ENCODE data around the gene CLDN12.
"Not testable (repeated sequence)": the region's sequence is repeated elsewhere in the genome, so short reads cannot be mapped to it uniquely, and the experiment has no call there.

The CLDN12 gene

DNA sequence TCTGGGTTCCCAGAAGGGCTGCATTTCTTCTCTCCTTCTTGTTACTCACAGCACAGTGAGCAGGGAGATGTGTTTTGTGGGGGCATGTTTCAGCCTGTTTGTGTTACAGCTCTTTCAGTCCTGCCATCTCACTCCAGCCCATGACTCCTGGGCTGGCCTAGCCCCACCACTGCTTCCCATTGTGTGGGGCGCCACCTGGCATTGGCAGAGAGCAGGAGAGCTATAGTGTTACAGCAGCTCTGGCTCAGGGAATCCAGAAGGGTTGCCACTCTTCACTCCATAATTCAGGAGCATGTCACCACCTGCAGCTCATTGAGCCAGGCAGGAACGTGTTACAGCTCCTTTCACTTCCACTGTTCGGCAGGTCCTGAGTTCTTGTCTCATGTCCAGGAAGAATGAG lies 30.0 kb downstream of the CLDN12 start:
- DNase-seq (ENCODE audit: low read depth in 2 of 2) = no peak

DNA sequence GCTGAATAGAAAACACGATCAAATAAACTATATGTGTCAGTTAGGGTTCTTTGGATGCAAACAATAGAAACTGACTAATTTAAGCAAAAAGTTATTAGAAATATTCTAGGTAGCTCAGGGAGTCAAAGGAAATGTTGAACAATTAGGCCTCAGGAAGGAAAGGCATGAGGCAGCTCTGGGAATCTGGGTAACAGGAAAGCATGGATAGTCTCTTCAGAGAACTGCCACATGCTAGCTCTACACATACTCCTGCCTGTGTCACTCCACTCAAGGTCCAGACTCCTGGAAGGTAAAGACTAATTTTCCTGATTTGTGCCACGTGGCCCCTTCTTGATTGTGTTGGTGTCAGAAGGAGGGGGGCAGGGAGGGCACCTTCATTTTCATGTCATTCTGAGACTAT lies 42.4 kb downstream of the CLDN12 start:
- no peak for DNase-seq (ENCODE audit: low read depth in 2 of 2)

DNA sequence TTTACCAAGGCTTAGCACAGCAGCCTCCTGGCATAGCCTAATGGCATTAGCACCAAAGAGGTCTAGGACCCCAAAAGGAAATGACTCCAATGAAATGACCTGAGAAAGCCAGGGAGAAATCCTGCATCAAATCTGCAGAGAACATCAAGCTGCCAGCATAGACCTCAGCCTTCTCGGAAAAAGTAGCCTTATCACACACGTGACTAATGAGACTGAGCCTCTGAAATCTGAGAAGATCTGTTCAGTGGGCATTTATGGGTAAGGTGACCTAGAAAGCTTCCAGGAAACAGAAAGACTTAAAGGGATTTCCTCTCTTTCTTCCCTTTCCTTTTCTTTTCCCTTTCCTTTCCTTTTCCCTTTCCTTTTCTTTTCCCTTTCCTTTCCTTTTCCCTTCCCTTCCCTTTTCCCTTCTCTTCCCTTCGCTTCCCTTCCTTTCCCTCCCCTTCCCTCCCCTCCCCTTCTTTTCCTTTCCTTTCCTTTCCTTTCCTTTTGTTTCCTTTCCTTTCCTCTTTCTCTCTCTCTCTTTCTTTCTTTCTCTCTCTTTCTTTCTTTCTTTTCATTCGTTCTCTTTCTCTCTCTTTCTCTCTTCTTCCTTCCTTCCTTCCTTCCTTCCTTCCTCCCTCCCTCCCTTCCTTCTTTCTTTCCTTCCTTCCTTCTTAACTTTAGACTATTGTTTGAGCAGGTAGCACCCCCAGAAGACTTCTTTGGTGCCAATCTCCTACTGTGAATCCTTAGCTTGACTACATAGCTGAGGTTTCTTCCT lies 43.1 kb downstream of the CLDN12 start:
- DNase-seq (ENCODE audit: low read depth in 2 of 2) = no peak

DNA sequence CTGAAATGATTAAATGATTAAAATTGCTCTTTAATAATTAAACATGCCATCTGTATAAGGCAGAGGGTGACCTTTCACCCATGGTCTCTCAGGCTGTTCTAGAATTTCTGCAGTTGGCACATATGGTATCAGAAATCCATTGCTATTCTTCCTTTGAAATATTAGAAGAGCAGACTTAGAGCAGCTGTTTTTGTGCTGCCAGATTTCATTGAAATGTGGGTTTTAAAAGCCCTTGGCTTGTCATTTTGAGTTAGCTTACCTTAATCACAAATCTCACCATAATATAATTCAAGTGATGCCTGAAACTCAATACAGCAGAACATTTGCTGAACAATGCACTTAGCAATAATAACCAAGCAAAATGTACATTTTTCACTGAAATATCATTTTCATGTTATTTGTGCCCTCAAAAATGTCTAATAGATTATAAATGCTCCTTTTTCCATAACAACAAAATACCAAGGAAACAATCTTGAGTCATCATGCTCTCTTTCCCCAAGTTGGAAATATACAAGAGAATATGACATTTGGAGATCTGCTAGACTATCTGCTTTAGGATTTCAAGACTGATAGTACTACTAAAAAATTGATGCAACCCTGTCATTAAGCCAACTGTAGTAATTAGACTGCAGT lies 50.1 kb downstream of the CLDN12 start:
- no peak for DNase-seq (ENCODE audit: low read depth in 2 of 2)

DNA sequence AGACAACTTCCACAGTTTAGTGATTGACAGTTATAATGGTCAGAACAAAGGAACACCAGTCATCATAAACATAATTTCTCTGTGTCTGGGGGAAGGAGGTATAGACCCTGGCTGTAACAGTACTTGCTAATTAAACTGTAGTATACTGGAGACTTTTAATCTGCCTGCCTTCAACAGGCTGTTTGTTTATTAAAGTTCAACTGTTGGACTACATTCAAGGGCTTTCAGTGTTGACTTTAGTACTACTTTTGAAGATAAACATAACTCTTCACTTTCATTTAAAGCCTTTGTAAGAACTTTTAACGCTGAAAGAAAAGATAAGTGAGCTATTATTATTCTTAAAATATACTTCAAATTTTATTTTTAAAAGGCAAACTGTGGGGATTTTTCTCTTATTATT lies 50.7 kb downstream of the CLDN12 start:
- no peak for DNase-seq (ENCODE audit: low read depth in 2 of 2)

DNA sequence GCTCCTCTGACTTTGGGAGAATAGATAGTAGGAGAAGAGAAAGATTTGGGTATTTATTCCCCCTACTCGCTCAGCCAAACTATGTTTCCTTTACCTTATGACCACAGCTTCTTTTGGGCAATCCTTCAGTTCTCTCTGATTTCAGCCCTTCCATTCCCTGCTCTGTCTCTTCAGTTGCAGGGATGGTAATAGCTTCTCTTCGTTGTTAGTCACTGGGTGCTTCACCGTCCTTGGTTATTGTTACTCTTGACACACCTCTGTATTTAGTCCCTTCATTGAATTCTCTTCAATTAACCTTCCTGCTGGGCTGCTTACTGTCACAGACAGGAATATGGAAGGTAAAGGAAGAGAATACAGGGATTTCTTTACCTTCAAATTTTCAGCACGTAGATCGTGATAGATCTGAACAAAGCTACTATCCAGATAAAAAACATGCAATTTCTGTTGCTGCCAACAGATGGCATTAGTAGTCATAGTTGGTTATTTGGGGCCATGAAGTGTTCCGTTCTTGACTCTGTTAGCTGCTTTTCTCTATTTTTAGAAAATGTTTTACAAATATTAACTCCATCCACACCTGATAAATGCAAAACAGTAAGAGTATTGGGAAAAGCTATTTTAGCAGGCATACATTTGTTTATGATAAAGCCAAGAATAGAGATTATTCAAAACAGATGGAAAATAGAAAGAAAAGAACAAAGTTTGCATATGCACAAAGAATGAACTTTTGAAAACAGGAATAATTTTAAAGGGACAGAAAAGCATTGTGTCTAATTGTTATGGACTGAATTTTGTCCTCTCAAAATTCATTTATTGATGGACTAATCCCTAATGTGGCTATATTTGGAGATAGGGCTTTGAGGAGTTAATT lies 52.1 kb downstream of the CLDN12 start:
- DNase-seq (ENCODE audit: low read depth in 2 of 2) = no peak

DNA sequence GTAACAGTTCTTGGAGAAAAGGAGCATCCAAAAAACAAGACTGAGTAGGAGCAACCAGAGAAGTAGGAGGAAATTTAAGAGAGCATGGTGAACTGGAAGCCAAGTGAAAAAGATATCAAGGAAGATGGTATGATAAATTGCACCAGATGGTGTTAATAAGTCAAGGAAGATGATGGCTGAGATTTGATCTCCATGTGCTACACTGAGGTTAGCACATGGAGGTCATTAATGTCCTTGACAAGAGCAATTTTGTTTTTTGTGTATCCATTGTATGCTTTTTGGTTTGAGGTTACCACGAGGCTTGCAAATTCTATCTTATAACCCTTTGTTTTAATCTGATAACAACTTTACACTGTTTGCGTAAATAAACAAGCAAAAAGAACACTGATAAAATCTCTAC lies 54.8 kb downstream of the CLDN12 start:
- DNase-seq (ENCODE audit: low read depth in 2 of 2) = no peak

DNA sequence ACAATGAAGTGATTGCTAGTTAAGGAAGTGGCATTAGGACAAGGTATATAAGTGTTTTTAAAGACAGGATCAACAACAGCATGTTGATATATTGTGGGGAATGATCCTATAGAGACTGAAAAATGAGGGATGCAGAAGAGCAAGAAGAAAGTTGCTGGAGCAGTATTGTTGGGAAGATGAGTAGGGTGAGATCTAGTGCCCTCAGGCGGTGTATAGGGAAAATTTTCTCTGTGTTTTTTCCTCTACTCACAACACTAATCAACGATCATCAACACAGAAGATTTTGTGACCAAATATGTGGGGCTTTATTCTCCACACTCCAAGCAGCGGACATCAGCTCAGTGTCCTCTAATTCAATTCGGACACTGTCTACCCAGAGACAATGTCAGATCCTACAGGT lies 56.6 kb downstream of the CLDN12 start:
- no peak for DNase-seq (ENCODE audit: low read depth in 2 of 2)

DNA sequence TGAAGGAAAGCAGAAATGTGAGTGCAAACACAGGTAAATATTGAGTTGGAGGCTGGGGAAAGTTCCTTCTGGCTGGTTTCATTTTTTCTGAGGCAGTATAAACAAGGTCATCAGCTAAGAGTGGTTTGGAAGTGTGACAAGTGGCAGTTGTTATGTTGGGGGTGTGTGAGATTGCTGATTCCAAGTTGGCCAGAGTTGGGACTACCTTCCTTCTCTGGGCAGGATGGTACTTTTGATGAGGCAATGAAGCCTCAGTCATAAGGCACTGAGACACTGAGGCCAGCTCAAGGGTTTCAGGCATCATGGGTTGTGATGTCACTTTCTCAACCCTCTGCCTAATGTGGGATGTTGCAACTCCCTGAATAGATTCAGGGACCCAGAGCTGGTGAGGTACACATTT lies 58.0 kb downstream of the CLDN12 start:
- DNase-seq (ENCODE audit: low read depth in 2 of 2) = no peak

DNA sequence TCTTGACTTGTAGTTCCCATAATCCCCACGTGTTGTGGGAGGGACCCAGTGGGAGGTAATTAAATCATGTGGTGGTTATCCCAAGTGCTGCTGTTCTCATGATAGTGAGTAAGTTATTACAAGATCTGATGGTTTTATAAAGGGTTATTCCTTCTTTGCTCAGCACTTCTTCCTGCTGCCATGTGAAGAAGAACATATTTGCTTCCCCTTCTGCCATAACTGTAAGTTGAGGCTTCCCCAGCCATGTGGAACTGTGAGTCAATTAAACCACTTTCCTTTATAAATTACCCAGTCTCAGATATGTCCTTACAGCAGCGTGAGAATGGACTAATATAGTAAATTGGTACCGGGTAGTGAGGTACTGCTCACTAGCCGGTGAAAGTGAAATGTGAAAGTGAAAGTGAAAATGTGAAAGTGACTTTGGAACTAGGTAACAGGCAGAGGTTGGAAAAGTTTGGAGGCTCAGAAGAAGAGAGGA lies 59.9 kb downstream of the CLDN12 start:
- DNase-seq (ENCODE audit: low read depth in 2 of 2) = not testable (repeated sequence)
